Osteocyte (in vitro differentiated cells): ENCODE data around the gene MRPL52. TPM values are rescaled to one million over a fixed set of nuclear protein-coding genes. Genes with fewer than 3 reads are reported as not detected.

ENCODE experiments used
- DNase-seq: peaks from one replicate; pipeline ENCODE4 v3.0.0; 2021; ENCODE audit warnings: mixed read lengths; ENCODE audit not compliant: unreplicated experiment; ENCODE audit errors: extremely low spot score
- H3K27ac Mint-ChIP-seq: one replicate; pipeline ENCODE4 v1.8.0; 2021; ENCODE audit warnings: mild to moderate bottlenecking, mixed read lengths; ENCODE audit not compliant: unreplicated experiment
- H3K27me3 Mint-ChIP-seq: one replicate; pipeline ENCODE4 v1.8.0; 2021; ENCODE audit warnings: mixed read lengths; ENCODE audit not compliant: unreplicated experiment
- H3K36me3 Mint-ChIP-seq: one replicate; pipeline ENCODE4 v1.8.0; 2021; ENCODE audit warnings: mixed read lengths; ENCODE audit not compliant: unreplicated experiment
- H3K4me1 Mint-ChIP-seq: one replicate; pipeline ENCODE4 v1.8.0; 2021; ENCODE audit warnings: mixed read lengths; ENCODE audit not compliant: unreplicated experiment
- H3K4me3 Mint-ChIP-seq: one replicate; pipeline ENCODE4 v1.8.0; 2021; ENCODE audit warnings: mild to moderate bottlenecking, moderate library complexity, mixed read lengths; ENCODE audit not compliant: unreplicated experiment
- H3K9me3 Mint-ChIP-seq: one replicate; pipeline ENCODE4 v1.8.0; 2021; ENCODE audit warnings: mixed read lengths; ENCODE audit not compliant: unreplicated experiment
- CTCF ChIP-seq: fragments of 200-600 bp; sonication (generic); IDR thresholded peaks from 2 replicates; pipeline ENCODE4 v1.5.0; 2021; ENCODE audit warnings: antibody characterized with exemption, mild to moderate bottlenecking, moderate library complexity
- total RNA-seq: library from RNA; stranded (reverse); gene quantifications from 2 replicates; pipeline ENCODE4 v1.2.1, GENCODE V29; 2021

Gene MRPL52
- total RNA-seq, 1 donor from 2014 or later: 74.7 TPM

- Mint-ChIP-seq H3K36me3 (no peaks in the 10 kb centered on the region), H3K4me3 (no peak overlapping the region), H3K9me3 (no peaks in the 10 kb centered on the region), H3K27ac (no peak overlapping the region), H3K27me3 (peaks cover 5% of the 10 kb centered on the region), H3K4me1 (peaks cover 4% of the 10 kb centered on the region)
- peak; percentile 17 for TF ChIP-seq CTCF
- no peak for DNase-seq
These were observed 36.0 kb downstream of the MRPL52 start for GRCh38 chr14:22865424-22866405.

- no peak for TF ChIP-seq CTCF
- no peak for DNase-seq
- Mint-ChIP-seq H3K27ac (no peak overlapping the region), H3K27me3 (peaks cover 5% of the 10 kb centered on the region), H3K9me3 (no peaks in the 10 kb centered on the region), H3K4me1 (peaks cover 9% of the 10 kb centered on the region), H3K36me3 (no peaks in the 10 kb centered on the region), H3K4me3 (no peak overlapping the region)
These were observed 37.2 kb downstream of the MRPL52 start for GRCh38 chr14:22866874-22867273.

GRCh38 chr14:22870811-22871223 is 41.1 kb downstream of the MRPL52 start:
- DNase-seq: no peak
- Mint-ChIP-seq H3K27me3 (no peaks in the 10 kb centered on the region), H3K4me3 (peak overlapping the region; percentile 82), H3K27ac (peak overlapping the region; percentile 98), H3K9me3 (no peaks in the 10 kb centered on the region), H3K36me3 (peaks cover 5% of the 10 kb centered on the region), H3K4me1 (peaks cover 17% of the 10 kb centered on the region)
- TF ChIP-seq CTCF: no peak

GRCh38 chr14:22871224-22872032 is 41.7 kb downstream of the MRPL52 start, which contains the start of gene LRP10:
Gene LRP10, plus strand, starts transcription at chr14:22871740. Its CDS starts 564 bp downstream, at chr14:22872304.
- no peaks in the 10 kb centered on the region for H3K27me3 Mint-ChIP-seq
- H3K4me3 Mint-ChIP-seq: peak within 1 kb of the TSS; percentile 82
- peak within 1 kb of the TSS; percentile 98 for H3K27ac Mint-ChIP-seq
- peak; percentile 93 for DNase-seq
- no peak for TF ChIP-seq CTCF
- H3K4me1 Mint-ChIP-seq: peaks cover 17% of the 10 kb centered on the region
- no peaks in the 10 kb centered on the region for H3K9me3 Mint-ChIP-seq
- peaks cover 11% of the 10 kb centered on the region for H3K36me3 Mint-ChIP-seq
